GM12878 (cell line): ENCODE measurements around the gene CAMTA2. TPM values are rescaled to one million over a fixed set of nuclear protein-coding genes. Genes with fewer than 3 reads are reported as not detected.

Source experiments
- ASH2L ChIP-seq: fragments of 300-600, 200-600 bp; sonication (generic); IDR thresholded peaks from 2 replicates; pipeline ENCODE4 v1.6.1; 2017; ENCODE audit warnings: low read depth, mild to moderate bottlenecking, borderline replicate concordance
- FOXM1 ChIP-seq: IDR thresholded peaks from 2 replicates; pipeline ENCODE4 v1.6.1; 2012; ENCODE audit warnings: low read depth, mild to moderate bottlenecking, inconsistent platforms, low read length, moderate library complexity
- GATAD2B ChIP-seq: fragments of 450-650 bp; conservative IDR thresholded peaks from 2 replicates; pipeline ENCODE4 v1.6.1; 2017; ENCODE audit warnings: low read depth, mild to moderate bottlenecking, moderate library complexity
- HDGF ChIP-seq: fragments of 450-650 bp; IDR thresholded peaks from 2 replicates; pipeline ENCODE4 v1.6.1; 2016; ENCODE audit warnings: antibody characterized with exemption
- MYB ChIP-seq: fragments of 150-350 bp; IDR thresholded peaks from 2 replicates; pipeline ENCODE4 v1.6.1; 2014; ENCODE audit warnings: mild to moderate bottlenecking, low read depth, low read length, borderline replicate concordance
- NR2C1 ChIP-seq: fragments of 450-650 bp; IDR thresholded peaks from 2 replicates; pipeline ENCODE4 v1.6.1; 2017; ENCODE audit warnings: antibody characterized with exemption, mild to moderate bottlenecking, moderate library complexity
- NRF1 ChIP-seq: conservative IDR thresholded peaks from 2 replicates; pipeline ENCODE4 v1.6.1; 2011; ENCODE audit warnings: mild to moderate bottlenecking, low read depth, low read length, improper control_type of control experiment
- POLR2A ChIP-seq: IDR thresholded peaks from 2 replicates; pipeline ENCODE4 v1.6.1; 2011; ENCODE audit warnings: low read depth, mild to moderate bottlenecking, low read length
- SMAD5 ChIP-seq: IDR thresholded peaks from 2 replicates; pipeline ENCODE4 v1.6.1; 2016; ENCODE audit warnings: antibody characterized with exemption, low read depth
- SUZ12 ChIP-seq: fragments of 200-600 bp; sonication (generic); IDR thresholded peaks from one replicate; pipeline ENCODE4 v1.6.1; 2018; ENCODE audit warnings: antibody characterized with exemption, mild to moderate bottlenecking; ENCODE audit not compliant: unreplicated experiment
- ZNF217 ChIP-seq: fragments of 450-650 bp; IDR thresholded peaks from 2 replicates; pipeline ENCODE4 v1.6.1; 2017; ENCODE audit warnings: antibody characterized with exemption, mild to moderate bottlenecking
- polyA plus RNA-seq, 11 experiments: library from polyadenylated mRNA; depleted of rRNA in 4 of 11; unstranded in 6 of 11; stranded (reverse) in 5 of 11; fragments of >200 nt; fragmentation: Nextera tagmentation in 4 of 11; fragmentation: Illumina TruSeq in 1 of 11; extraction: Ambion mirVana in 4 of 11; extraction: Trizol in 1 of 11; gene quantifications; 1 replicate in 1 of 11; 2 replicates in 10 of 11; pipeline versions ENCODE4 v1.2.1 to v1.2.3, GENCODE V29; 2011 to 2016; ENCODE audit warnings: inconsistent platforms in 2 of 11, missing spikeins in 2 of 11, low read depth in 1 of 11
- total RNA-seq, 4 experiments: library from RNA; depleted of rRNA in 3 of 4; stranded (reverse); fragments of >200 nt in 3 of 4; fragmentation: Illumina TruSeq in 1 of 4; extraction: Trizol in 1 of 4; gene quantifications; 2 replicates each; pipeline versions ENCODE4 v1.2.1 to v1.2.3, GENCODE V29; 2013 to 2021
- TF ChIP-seq, protein P1 (sequence below): IDR thresholded peaks from 2 replicates; pipeline ENCODE4 v1.6.1; 2012; ENCODE audit warnings: low read depth, low read length, improper control_type of control experiment
- TF ChIP-seq, protein P2 (sequence below): fragments of 150-350 bp; IDR thresholded peaks from 2 replicates; pipeline ENCODE4 v1.6.1; 2014; ENCODE audit warnings: mild to moderate bottlenecking, low read depth, low read length
- TF ChIP-seq, protein P3 (sequence below): fragments of 450-650 bp; IDR thresholded peaks from 2 replicates; pipeline ENCODE4 v1.6.1; 2017; ENCODE audit warnings: borderline replicate concordance
- TF ChIP-seq, protein P4 (sequence below): fragments of 450-650 bp; formaldehyde crosslinking; IDR thresholded peaks from 2 replicates; pipeline ENCODE4 v1.4.0; 2022; ENCODE audit warnings: mild to moderate bottlenecking, moderate library complexity
- TF ChIP-seq, protein P5 (sequence below): fragments of 450-650 bp; IDR thresholded peaks from 2 replicates; pipeline ENCODE4 v1.6.1; 2018; ENCODE audit warnings: mild to moderate bottlenecking, low read depth, moderate library complexity; ENCODE audit not compliant: partially characterized antibody

Gene CAMTA2
- total and polyA plus RNA-seq, 10 of the 15 experiments (the other 5 are each of a cell fraction or from before 2014, with no cell fraction given) = 0.42 to 29.3 (median 11.2) TPM

DNA sequence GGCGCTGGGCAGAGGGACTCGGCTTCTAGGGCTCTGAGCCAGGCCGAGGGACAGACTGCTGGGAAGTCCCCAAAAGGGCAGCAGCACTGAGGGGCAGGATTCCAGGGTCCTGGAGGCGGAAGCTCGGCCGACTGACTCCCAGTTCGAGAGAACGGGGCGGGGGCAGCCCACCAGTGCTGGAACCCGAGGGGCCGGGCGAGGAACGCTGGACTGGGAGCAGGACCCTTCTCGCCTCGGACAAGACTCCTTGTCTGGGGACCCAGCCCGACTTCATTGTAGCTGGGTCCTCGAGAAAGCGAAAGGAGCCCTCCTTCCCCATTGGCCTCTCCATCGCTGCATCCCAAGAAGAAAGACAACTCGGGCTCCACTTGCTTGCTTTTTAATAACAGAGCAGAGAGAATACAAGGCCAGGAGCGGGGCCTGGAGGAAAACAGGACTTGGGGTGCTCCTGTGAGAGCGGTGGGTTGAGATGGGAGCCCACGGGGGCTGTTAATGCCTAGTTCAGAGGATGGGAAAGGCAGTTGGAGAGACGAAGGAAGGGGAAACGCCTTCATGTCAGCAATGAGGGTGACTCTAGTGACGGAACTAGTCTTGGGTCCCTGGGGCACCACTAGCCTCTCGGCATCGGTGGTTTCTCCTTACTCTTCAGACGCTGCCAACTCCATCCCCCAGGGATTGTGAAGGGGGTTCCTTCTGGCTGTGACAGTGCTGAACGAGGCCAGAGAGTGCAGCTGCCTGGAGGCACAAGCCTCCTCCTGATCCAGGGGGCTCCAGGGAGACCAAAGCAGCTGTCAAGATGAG lies 492 bp upstream of the CAMTA2 start (continued):
- no peak for TF ChIP-seq MYB
- TF ChIP-seq ASH2L = no peak
- peak; percentile 19; the same call in 1 of the 2 replicates for TF ChIP-seq SMAD5
- no peak for TF ChIP-seq FOXM1
- TF ChIP-seq, protein P1, sequence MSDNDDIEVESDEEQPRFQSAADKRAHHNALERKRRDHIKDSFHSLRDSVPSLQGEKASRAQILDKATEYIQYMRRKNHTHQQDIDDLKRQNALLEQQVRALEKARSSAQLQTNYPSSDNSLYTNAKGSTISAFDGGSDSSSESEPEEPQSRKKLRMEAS = peak; percentile 1; the same call in 1 of the 2 replicates
- TF ChIP-seq, protein P2, sequence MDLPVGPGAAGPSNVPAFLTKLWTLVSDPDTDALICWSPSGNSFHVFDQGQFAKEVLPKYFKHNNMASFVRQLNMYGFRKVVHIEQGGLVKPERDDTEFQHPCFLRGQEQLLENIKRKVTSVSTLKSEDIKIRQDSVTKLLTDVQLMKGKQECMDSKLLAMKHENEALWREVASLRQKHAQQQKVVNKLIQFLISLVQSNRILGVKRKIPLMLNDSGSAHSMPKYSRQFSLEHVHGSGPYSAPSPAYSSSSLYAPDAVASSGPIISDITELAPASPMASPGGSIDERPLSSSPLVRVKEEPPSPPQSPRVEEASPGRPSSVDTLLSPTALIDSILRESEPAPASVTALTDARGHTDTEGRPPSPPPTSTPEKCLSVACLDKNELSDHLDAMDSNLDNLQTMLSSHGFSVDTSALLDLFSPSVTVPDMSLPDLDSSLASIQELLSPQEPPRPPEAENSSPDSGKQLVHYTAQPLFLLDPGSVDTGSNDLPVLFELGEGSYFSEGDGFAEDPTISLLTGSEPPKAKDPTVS = no peak
- peak; percentile 47; the same call in 1 of the 2 replicates for TF ChIP-seq HDGF
- TF ChIP-seq ZNF217 = no peak
- TF ChIP-seq GATAD2B = no peak
- TF ChIP-seq, protein P3, sequence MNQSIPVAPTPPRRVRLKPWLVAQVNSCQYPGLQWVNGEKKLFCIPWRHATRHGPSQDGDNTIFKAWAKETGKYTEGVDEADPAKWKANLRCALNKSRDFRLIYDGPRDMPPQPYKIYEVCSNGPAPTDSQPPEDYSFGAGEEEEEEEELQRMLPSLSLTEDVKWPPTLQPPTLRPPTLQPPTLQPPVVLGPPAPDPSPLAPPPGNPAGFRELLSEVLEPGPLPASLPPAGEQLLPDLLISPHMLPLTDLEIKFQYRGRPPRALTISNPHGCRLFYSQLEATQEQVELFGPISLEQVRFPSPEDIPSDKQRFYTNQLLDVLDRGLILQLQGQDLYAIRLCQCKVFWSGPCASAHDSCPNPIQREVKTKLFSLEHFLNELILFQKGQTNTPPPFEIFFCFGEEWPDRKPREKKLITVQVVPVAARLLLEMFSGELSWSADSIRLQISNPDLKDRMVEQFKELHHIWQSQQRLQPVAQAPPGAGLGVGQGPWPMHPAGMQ = no peak
- TF ChIP-seq, protein P4, sequence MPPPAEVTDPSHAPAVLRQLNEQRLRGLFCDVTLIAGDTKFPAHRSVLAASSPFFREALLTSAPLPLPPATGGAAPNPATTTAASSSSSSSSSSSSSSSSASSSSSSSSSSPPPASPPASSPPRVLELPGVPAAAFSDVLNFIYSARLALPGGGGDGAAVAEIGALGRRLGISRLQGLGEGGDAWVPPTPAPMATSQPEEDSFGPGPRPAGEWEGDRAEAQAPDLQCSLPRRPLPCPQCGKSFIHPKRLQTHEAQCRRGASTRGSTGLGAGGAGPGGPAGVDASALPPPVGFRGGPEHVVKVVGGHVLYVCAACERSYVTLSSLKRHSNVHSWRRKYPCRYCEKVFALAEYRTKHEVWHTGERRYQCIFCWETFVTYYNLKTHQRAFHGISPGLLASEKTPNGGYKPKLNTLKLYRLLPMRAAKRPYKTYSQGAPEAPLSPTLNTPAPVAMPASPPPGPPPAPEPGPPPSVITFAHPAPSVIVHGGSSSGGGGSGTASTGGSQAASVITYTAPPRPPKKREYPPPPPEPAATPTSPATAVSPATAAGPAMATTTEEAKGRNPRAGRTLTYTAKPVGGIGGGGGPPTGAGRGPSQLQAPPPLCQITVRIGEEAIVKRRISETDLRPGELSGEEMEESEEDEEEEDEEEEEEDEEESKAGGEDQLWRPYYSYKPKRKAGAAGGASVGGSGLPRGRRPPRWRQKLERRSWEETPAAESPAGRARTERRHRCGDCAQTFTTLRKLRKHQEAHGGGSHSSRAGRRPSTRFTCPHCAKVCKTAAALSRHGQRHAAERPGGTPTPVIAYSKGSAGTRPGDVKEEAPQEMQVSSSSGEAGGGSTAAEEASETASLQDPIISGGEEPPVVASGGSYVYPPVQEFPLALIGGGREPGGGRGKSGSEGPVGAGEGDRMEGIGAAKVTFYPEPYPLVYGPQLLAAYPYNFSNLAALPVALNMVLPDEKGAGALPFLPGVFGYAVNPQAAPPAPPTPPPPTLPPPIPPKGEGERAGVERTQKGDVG (CRISPR knock-in tag) = no peak
- no peak for TF ChIP-seq SUZ12
- TF ChIP-seq NRF1 = no peak
- TF ChIP-seq, protein P5, sequence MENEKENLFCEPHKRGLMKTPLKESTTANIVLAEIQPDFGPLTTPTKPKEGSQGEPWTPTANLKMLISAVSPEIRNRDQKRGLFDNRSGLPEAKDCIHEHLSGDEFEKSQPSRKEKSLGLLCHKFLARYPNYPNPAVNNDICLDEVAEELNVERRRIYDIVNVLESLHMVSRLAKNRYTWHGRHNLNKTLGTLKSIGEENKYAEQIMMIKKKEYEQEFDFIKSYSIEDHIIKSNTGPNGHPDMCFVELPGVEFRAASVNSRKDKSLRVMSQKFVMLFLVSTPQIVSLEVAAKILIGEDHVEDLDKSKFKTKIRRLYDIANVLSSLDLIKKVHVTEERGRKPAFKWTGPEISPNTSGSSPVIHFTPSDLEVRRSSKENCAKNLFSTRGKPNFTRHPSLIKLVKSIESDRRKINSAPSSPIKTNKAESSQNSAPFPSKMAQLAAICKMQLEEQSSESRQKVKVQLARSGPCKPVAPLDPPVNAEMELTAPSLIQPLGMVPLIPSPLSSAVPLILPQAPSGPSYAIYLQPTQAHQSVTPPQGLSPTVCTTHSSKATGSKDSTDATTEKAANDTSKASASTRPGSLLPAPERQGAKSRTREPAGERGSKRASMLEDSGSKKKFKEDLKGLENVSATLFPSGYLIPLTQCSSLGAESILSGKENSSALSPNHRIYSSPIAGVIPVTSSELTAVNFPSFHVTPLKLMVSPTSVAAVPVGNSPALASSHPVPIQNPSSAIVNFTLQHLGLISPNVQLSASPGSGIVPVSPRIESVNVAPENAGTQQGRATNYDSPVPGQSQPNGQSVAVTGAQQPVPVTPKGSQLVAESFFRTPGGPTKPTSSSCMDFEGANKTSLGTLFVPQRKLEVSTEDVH = no peak
- peak; percentile 64 for TF ChIP-seq POLR2A
- TF ChIP-seq NR2C1 = no peak
